Measurements from ENCODE around the gene BTBD9.

The BTBD9 gene

DNA sequence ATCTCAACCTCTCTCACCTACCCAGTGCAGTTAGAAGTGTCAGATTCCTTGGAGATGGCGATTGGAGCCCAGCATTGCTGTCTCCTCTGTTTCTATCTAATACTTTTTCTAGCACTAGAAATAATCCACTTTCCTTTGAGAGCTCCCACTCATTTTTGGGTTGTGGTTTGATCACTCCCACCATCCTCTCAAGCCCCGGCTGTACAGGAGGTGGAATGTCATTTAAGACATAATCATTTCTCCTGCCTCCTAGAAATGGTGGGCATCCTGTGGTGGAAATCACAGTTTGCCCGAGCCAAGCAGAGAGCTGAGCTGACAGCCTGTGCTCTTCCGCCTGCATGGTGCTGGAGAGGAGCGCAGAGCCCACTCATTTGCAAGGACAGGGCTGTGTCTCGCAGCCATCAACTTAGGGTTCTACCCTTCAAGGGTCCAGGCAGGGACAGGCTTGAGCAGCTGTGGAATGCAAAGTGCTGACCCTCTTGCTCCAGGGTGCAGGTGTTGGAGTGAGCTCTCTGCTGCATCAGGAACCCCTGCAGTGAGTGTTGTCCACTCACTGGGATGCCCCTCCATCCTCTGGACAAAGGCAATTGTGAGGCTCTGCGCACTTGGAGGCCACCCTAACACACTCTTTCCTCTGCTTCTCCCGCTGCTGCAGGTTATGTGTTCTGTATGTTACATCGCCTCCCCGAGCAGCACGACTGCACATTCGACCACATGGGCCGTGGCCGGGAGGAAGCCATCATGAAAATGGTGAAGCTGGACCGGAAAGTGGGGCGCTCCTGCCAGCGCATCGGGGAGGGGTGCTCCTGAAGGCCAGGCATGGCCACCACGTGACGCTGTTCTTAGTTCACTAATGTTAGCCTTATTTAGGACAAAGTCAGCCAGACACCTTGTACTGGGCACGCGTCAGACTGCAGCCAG, 487.9 kb downstream of the BTBD9 start:
- Mint-ChIP-seq H3K9me3 (no peaks in the 10 kb centered on the region), H3K27me3 (ENCODE audit: low read depth) (no peaks in the 10 kb centered on the region), H3K27ac (no peak overlapping the region), H3K4me1 (ENCODE audit: low read depth) (no peaks in the 10 kb centered on the region), H3K4me3 (no peak overlapping the region), H3K36me3 (ENCODE audit: low read depth) (no peaks in the 10 kb centered on the region)
- DNase-seq (ENCODE audit: low spot score), result no peak

DNA sequence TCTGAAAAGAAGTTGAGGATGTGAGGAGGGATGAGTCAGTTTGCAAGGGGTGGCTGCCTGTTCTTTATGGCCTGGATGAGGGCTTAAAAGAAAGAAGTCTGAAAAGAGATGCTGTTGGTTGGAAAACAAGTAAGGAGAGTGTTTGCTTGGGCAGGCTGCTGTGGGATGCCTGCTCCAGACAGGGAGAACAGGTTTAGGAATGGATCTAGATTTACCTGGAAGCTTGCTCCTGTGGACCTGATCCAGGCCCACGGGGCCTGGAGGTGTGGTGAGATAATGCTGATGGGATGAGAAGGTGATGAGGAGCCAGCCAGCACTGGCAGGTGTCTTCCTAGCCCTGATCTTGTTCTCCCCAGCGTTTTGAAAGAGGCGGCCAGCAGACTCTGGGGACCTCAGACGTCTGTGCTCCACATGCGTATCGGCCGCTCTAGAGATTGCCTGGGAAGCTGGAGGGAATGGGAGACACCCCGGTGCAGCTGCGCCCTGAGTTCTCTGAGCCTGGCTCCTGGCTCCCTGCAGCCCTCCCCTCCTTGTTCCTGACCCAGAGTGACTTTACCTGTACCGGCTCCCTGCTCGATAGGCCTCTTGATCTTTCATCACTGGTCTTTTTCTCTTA, 488.9 kb downstream of the BTBD9 start:
- DNase-seq (ENCODE audit: low spot score), result no peak
- Mint-ChIP-seq H3K27me3 (ENCODE audit: low read depth) (no peaks in the 10 kb centered on the region), H3K4me3 (no peak overlapping the region), H3K4me1 (ENCODE audit: low read depth) (peaks cover 3% of the 10 kb centered on the region), H3K36me3 (ENCODE audit: low read depth) (no peaks in the 10 kb centered on the region), H3K9me3 (no peaks in the 10 kb centered on the region), H3K27ac (no peak overlapping the region)

GRCh38 chr6:38150021-38150420, 489.7 kb downstream of the BTBD9 start:
- Mint-ChIP-seq H3K27me3 (ENCODE audit: low read depth) (no peaks in the 10 kb centered on the region), H3K36me3 (ENCODE audit: low read depth) (no peaks in the 10 kb centered on the region), H3K9me3 (no peaks in the 10 kb centered on the region), H3K27ac (no peak overlapping the region), H3K4me1 (ENCODE audit: low read depth) (peaks cover 7% of the 10 kb centered on the region), H3K4me3 (no peak overlapping the region)
- DNase-seq (ENCODE audit: low spot score), result no peak

DNA sequence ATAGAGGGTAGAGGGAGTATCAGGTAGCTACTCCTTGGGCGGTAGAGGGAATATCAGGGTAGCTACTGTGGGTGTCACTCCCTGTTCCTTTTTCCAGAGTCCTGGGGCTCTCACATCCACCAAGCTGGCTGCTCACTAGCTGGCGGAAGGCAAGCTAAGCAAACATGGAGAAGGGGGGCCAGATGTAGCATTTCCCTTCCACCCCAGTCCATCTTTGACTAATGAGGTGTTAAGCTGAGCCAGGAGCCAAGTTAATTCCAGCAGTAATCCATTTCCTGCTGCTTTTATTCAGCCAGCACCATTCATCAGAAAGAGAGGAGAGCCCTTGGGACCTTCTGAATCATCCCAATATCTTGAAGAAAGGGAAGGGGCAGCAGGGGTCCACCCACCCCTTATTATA, 490.2 kb downstream of the BTBD9 start:
- H3K27ac Mint-ChIP-seq, result no peak overlapping the region
- no peaks in the 10 kb centered on the region for H3K9me3 Mint-ChIP-seq
- DNase-seq (ENCODE audit: low spot score), result no peak
- peaks cover 7% of the 10 kb centered on the region for H3K4me1 Mint-ChIP-seq (ENCODE audit: low read depth)
- no peaks in the 10 kb centered on the region for H3K36me3 Mint-ChIP-seq (ENCODE audit: low read depth)
- no peaks in the 10 kb centered on the region for H3K27me3 Mint-ChIP-seq (ENCODE audit: low read depth)
- no peak overlapping the region for H3K4me3 Mint-ChIP-seq

- Mint-ChIP-seq H3K36me3 (ENCODE audit: low read depth) (no peaks in the 10 kb centered on the region), H3K27me3 (ENCODE audit: low read depth) (no peaks in the 10 kb centered on the region), H3K4me3 (no peak overlapping the region), H3K9me3 (no peaks in the 10 kb centered on the region), H3K4me1 (ENCODE audit: low read depth) (peaks cover 7% of the 10 kb centered on the region), H3K27ac (no peak overlapping the region)
- DNase-seq (ENCODE audit: low spot score), result no peak
These were observed 491.1 kb downstream of the BTBD9 start for GRCh38 chr6:38148606-38149005.

- Mint-ChIP-seq H3K27ac (no peak overlapping the region), H3K36me3 (ENCODE audit: low read depth) (no peaks in the 10 kb centered on the region), H3K9me3 (no peaks in the 10 kb centered on the region), H3K27me3 (ENCODE audit: low read depth) (no peaks in the 10 kb centered on the region), H3K4me3 (no peak overlapping the region), H3K4me1 (ENCODE audit: low read depth) (peaks cover 7% of the 10 kb centered on the region)
- no peak for DNase-seq (ENCODE audit: low spot score)
These were observed 493.0 kb downstream of the BTBD9 start for GRCh38 chr6:38146734-38147027.

DNA sequence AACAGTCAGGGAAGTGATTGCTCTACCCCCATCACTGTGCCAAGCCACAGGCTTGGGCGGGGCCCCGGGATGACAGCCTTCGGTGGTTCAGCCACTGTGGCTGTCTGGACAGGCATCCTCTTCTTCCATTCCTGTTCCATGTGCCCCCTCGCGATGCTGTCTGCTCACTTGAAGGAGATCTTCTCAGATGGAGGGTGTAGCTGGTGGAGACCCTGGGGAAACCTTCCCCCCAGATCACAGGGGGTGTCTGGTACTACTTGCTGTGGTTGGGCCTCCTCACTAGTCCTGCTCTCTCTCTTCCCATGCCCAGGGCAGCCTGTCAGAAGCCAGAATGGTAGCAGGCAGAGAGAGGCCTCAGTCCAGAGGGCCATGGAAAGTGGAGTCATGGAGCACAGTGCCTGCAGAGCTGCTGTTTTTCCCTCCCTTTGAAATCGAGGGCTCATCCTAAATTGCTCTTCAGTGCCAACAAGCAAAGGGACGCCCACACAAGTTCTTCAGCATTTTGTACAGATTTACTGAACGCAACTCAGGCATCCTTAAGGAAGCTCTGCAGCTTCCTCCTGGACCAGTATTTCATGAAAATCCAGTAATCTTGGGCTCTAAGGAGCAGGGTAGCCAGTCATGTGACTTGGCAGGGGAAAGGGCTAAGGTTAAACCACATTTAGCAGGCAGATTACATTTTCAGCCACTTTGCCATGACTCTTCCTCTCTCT, 493.6 kb downstream of the BTBD9 start:
- H3K27ac Mint-ChIP-seq, result no peak overlapping the region

GRCh38 chr6:38144365-38144945, 495.3 kb downstream of the BTBD9 start:
- Mint-ChIP-seq H3K9me3 (no peaks in the 10 kb centered on the region), H3K36me3 (ENCODE audit: low read depth) (no peaks in the 10 kb centered on the region), H3K4me3 (no peak overlapping the region), H3K27me3 (ENCODE audit: low read depth) (no peaks in the 10 kb centered on the region), H3K27ac (no peak overlapping the region), H3K4me1 (ENCODE audit: low read depth) (peaks cover 7% of the 10 kb centered on the region)
- no peak for DNase-seq (ENCODE audit: low spot score)

More for the DNA sequence above, 493.6 kb downstream of the BTBD9 start:
- no peak for DNase-seq (ENCODE audit: low spot score)
- Mint-ChIP-seq H3K36me3 (ENCODE audit: low read depth) (no peaks in the 10 kb centered on the region), H3K4me1 (ENCODE audit: low read depth) (peaks cover 7% of the 10 kb centered on the region), H3K27me3 (ENCODE audit: low read depth) (no peaks in the 10 kb centered on the region), H3K4me3 (no peak overlapping the region), H3K9me3 (no peaks in the 10 kb centered on the region)

- H3K9me3 Mint-ChIP-seq, result no peaks in the 10 kb centered on the region
- no peak for DNase-seq (ENCODE audit: low spot score)
These were observed 496.3 kb downstream of the BTBD9 start for GRCh38 chr6:38143191-38144150.

DNA sequence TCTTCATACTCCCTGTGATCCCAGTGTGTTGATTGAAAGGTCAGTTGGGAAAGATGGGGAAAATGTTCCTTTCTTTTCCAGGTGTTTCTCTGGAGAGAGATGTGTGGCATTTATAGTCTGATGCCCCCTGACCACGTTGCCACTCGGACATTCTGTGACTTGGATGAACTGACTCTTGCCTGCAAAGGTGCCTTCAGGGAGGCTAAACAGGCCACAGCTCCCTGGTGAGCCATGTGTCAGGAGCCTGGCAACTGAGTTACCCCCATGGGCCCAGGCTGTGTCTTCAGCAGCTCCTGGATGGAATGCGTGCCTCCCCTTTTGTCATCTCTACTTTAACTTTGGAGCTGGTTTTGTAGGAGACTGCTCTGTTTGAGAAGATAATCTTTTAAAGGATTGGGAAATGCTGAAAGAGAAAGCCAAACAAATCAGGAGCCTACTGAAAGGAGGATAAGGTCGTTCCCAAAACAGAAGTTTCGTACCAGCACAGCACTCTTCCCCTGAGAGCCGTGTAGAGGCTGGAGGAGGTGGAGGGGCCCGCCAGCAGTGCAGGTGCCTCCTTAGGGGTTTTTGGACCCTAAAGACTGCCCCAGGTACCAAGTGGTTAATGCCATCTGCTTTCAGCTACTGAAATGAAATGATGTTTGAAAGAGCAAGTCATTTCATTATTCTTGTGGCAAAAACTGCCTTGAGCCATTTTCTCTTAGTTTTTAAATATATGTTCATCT, 497.4 kb downstream of the BTBD9 start:
- no peak overlapping the region for H3K4me3 Mint-ChIP-seq
- H3K9me3 Mint-ChIP-seq, result no peaks in the 10 kb centered on the region
- peaks cover 7% of the 10 kb centered on the region for H3K4me1 Mint-ChIP-seq (ENCODE audit: low read depth)
- no peaks in the 10 kb centered on the region for H3K27me3 Mint-ChIP-seq (ENCODE audit: low read depth)
- H3K36me3 Mint-ChIP-seq (ENCODE audit: low read depth), result no peaks in the 10 kb centered on the region
- H3K27ac Mint-ChIP-seq, result no peak overlapping the region
- DNase-seq (ENCODE audit: low spot score), result no peak

More at GRCh38 chr6:38143191-38144150, 496.3 kb downstream of the BTBD9 start:
- no peaks in the 10 kb centered on the region for H3K27me3 Mint-ChIP-seq (ENCODE audit: low read depth)
- H3K4me3 Mint-ChIP-seq, result no peak overlapping the region
- H3K36me3 Mint-ChIP-seq (ENCODE audit: low read depth), result no peaks in the 10 kb centered on the region
- peaks cover 7% of the 10 kb centered on the region for H3K4me1 Mint-ChIP-seq (ENCODE audit: low read depth)
- no peak overlapping the region for H3K27ac Mint-ChIP-seq

GRCh38 chr6:38141716-38142115, 498.0 kb downstream of the BTBD9 start:
- Mint-ChIP-seq H3K9me3 (no peaks in the 10 kb centered on the region), H3K4me1 (ENCODE audit: low read depth) (peaks cover 7% of the 10 kb centered on the region)

GRCh38 chr6:38141085-38141484, 498.6 kb downstream of the BTBD9 start:
- H3K27me3 Mint-ChIP-seq (ENCODE audit: low read depth), result no peaks in the 10 kb centered on the region
- H3K4me3 Mint-ChIP-seq, result no peak overlapping the region
- H3K27ac Mint-ChIP-seq, result no peak overlapping the region
- no peaks in the 10 kb centered on the region for H3K36me3 Mint-ChIP-seq (ENCODE audit: low read depth)
- DNase-seq (ENCODE audit: low spot score), result no peak
- H3K4me1 Mint-ChIP-seq (ENCODE audit: low read depth), result peaks cover 6% of the 10 kb centered on the region
- no peaks in the 10 kb centered on the region for H3K9me3 Mint-ChIP-seq

More at GRCh38 chr6:38141716-38142115, 498.0 kb downstream of the BTBD9 start:
- Mint-ChIP-seq H3K4me3 (no peak overlapping the region), H3K36me3 (ENCODE audit: low read depth) (no peaks in the 10 kb centered on the region), H3K27me3 (ENCODE audit: low read depth) (no peaks in the 10 kb centered on the region), H3K27ac (no peak overlapping the region)
- DNase-seq (ENCODE audit: low spot score), result no peak

- no peak overlapping the region for H3K4me3 Mint-ChIP-seq
These were observed 501.4 kb downstream of the BTBD9 start for GRCh38 chr6:38138374-38138773.

More at GRCh38 chr6:38138374-38138773, 501.4 kb downstream of the BTBD9 start:
- Mint-ChIP-seq H3K27ac (no peak overlapping the region), H3K9me3 (no peaks in the 10 kb centered on the region), H3K4me1 (ENCODE audit: low read depth) (no peaks in the 10 kb centered on the region), H3K27me3 (ENCODE audit: low read depth) (no peaks in the 10 kb centered on the region), H3K36me3 (ENCODE audit: low read depth) (no peaks in the 10 kb centered on the region)
- no peak for DNase-seq (ENCODE audit: low spot score)
